OCI-LY1 (cell line): Measurements from ENCODE around the gene SRP14.
"Not testable (repeated sequence)": the region's sequence is repeated elsewhere in the genome, so short reads cannot be mapped to it uniquely, and the experiment has no call there.

ENCODE experiments used
- EZH2 ChIP-seq: fragments of 200-600 bp; sonication (generic), shearing (Covaris generic); IDR thresholded peaks from 2 replicates; pipeline ENCODE4 v1.8.0; 2017; ENCODE audit warnings: borderline replicate concordance, mixed run types, mild to moderate bottlenecking, antibody characterized with exemption, low read length, moderate library complexity, mixed read lengths
- TF ChIP-seq, protein P1 (sequence below): fragments of 200-600 bp; sonication (generic), shearing (Covaris generic); IDR thresholded peaks from 2 replicates; pipeline ENCODE4 v1.5.1; 2017; ENCODE audit warnings: mild to moderate bottlenecking, antibody characterized with exemption, low read length, moderate library complexity, mixed read lengths

- TF ChIP-seq, protein P1, sequence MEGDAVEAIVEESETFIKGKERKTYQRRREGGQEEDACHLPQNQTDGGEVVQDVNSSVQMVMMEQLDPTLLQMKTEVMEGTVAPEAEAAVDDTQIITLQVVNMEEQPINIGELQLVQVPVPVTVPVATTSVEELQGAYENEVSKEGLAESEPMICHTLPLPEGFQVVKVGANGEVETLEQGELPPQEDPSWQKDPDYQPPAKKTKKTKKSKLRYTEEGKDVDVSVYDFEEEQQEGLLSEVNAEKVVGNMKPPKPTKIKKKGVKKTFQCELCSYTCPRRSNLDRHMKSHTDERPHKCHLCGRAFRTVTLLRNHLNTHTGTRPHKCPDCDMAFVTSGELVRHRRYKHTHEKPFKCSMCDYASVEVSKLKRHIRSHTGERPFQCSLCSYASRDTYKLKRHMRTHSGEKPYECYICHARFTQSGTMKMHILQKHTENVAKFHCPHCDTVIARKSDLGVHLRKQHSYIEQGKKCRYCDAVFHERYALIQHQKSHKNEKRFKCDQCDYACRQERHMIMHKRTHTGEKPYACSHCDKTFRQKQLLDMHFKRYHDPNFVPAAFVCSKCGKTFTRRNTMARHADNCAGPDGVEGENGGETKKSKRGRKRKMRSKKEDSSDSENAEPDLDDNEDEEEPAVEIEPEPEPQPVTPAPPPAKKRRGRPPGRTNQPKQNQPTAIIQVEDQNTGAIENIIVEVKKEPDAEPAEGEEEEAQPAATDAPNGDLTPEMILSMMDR: not testable (repeated sequence)
- TF ChIP-seq EZH2: not testable (repeated sequence)
Measured at GRCh38 chr15:40013372-40013771, 25.6 kb downstream of the SRP14 start.
